ENCODE measurements around the gene GPR39.

GRCh38 chr2:132429941-132430573 lies 13.5 kb downstream of the GPR39 start:
- TF ChIP-seq EZH2 (IDR thresholded peaks at IDR 0.05; ENCODE audit: borderline replicate concordance, insufficient read depth, low read depth, low read length, poor library complexity, severe bottlenecking) (no peak), CTCF (IDR thresholded peaks at IDR 0.05) (no peak)

Data from B cell (primary cell).